GM10266 (cell line): Measurements from ENCODE around the gene NAA60.
A peak's percentile ranks its signal among the peaks of the same experiment; 100 is the strongest.

Source experiments
- DNase-seq: peaks from one replicate; pipeline ENCODE4 v3.0.0; 2012; ENCODE audit errors: extremely low spot score
- TF ChIP-seq, protein P1 (sequence below): IDR thresholded peaks from 2 replicates; pipeline ENCODE4 v1.5.1; 2012; ENCODE audit warnings: mild to moderate bottlenecking, low read depth; ENCODE audit not compliant: control insufficient read depth, insufficient read depth; ENCODE audit errors: missing control alignments

NAA60 gene

DNA sequence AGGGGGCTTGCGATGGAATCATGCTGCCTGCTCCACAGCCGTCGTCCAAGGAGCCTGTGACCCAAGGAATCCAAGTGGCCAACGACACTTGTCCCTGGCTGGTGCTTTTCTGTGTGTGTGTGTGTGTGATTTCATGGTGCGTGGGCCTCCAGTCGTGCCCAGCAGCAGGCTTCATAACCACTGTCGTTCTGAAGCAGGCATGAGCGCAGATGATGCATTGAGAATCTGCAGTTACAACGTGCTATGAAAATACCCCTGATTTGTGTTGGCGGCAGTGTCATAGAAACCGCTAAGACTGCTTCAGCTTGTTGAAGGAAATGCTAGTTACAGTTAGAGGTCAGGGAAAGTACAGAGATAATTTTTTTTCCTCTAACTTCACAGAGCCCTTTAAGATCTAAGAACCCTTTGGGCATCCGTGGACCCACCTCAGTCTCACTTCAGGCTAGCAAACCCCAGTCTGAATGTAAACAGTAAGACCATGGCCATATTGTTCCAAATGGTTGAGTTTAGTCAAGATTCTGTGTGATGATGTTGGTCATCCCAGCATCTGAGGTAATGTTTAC, 36.3 kb downstream of the NAA60 start:
- TF ChIP-seq, protein P1, sequence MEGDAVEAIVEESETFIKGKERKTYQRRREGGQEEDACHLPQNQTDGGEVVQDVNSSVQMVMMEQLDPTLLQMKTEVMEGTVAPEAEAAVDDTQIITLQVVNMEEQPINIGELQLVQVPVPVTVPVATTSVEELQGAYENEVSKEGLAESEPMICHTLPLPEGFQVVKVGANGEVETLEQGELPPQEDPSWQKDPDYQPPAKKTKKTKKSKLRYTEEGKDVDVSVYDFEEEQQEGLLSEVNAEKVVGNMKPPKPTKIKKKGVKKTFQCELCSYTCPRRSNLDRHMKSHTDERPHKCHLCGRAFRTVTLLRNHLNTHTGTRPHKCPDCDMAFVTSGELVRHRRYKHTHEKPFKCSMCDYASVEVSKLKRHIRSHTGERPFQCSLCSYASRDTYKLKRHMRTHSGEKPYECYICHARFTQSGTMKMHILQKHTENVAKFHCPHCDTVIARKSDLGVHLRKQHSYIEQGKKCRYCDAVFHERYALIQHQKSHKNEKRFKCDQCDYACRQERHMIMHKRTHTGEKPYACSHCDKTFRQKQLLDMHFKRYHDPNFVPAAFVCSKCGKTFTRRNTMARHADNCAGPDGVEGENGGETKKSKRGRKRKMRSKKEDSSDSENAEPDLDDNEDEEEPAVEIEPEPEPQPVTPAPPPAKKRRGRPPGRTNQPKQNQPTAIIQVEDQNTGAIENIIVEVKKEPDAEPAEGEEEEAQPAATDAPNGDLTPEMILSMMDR, result no peak
- peak; percentile 54 for DNase-seq

- TF ChIP-seq, protein P1, result no peak
- DNase-seq, result no peak
Observed at GRCh38 chr16:3480901-3481695, 37.6 kb downstream of the NAA60 start.

GRCh38 chr16:3481696-3482658, 38.5 kb downstream of the NAA60 start:
- DNase-seq, result no peak
- TF ChIP-seq, protein P1, result no peak

DNA sequence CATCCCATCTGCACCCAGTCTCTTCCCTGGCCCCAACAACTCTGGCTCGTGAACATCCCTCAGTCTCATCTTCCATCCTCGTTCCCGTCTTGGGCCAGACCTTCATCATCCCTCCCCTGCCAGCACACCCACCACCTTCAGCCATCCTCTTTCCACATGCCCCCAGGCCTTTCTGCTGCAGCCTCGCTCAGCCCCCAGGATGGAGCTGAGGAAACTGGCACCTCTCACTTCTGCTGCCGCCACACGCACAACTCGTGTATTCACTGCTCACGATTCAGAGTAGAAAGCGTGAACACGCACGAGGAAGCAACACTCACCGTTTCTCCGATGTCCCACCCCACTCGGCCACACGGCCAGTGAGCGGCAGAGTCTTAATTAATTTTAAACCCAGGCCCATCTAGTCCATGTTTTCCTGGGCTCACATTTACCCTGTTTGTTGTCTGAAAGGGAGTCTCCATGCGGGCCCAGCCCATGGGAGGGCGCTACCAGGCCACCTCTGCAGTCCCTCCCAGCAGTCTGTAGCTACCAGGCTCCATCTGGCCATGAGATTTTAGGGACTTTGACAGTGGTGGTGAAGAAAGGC, 39.3 kb downstream of the NAA60 start:
- DNase-seq, result no peak
- TF ChIP-seq, protein P1, result no peak

GRCh38 chr16:3484318-3485096, 41.0 kb downstream of the NAA60 start:
- TF ChIP-seq, protein P1, result no peak

DNA sequence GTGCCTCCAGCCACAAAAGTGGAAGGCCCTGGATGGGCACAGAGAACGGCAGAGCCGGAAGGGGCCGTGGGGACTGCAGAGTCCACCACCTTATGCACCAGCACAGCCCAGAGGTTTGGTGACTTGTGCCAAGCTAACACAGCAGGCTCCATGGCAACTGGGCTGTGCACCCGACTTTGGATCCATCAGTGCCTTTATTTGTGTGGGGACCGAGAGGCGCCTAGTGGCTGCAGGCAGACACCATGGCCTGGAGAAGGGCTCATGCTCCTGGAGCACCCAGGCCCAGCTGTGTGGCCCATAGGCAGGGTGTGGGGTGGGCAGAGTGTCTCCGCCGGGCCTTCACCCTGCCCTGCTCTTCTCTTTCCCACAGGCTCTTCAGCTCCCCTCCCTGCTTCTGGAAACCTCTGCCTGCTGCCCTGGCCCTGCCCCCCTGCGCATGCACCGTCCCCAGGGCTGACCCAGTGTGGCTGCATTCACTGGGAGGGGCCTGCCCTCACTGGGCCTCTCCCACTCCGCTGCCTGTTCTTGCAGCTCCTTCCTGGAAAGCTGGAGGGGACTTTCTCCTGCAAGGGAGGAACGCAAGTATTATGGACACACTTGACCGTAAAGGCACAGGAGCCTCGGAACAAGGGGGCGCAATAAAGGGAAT, 41.7 kb downstream of the NAA60 start:
- no peak for DNase-seq
- TF ChIP-seq, protein P1, result no peak

More at GRCh38 chr16:3484318-3485096, 41.0 kb downstream of the NAA60 start:
- no peak for DNase-seq
